PC-9 (cell line): ENCODE data around the gene GATA3. TPM values are rescaled to one million over a fixed set of nuclear protein-coding genes. Genes with fewer than 3 reads are reported as not detected.

ENCODE experiments used
- BruUV-seq: library from RNA; stranded (reverse); fragments of 400-500 nt; replicated peaks from 2 replicates; lab custom pipeline; 2021; lab: Mats Ljungman, UMichigan
- CTCF ChIA-PET: fragments of 300-600 bp; sonication (Branson Sonifier 250); formaldehyde crosslinking; loops from one replicate; lab custom pipeline; 2022; ENCODE audit warnings: antibody characterized with exemption; lab: Charles Lee
- POLR2A ChIA-PET: fragments of 300-600 bp; sonication (Branson Sonifier 250); formaldehyde crosslinking; loops from one replicate; lab custom pipeline; 2022; ENCODE audit warnings: antibody characterized with exemption; ENCODE audit not compliant: unreplicated experiment; lab: Charles Lee
- DNase-seq, 2 experiments: peaks; one replicate each; pipeline versions ENCODE4 v3.0.0 to v3.0.0-alpha.2; 2015 to 2022; ENCODE audit warnings: mixed read lengths in 1 of 2
- H2AFZ ChIP-seq: fragments of 200-600 bp; sonication (generic); 2 replicates; pipeline ENCODE4 v1.8.1; 2017; ENCODE audit warnings: antibody characterized with exemption
- H3F3A ChIP-seq: fragments of 200-600 bp; sonication (generic); 2 replicates; pipeline ENCODE4 v1.8.1; 2017; ENCODE audit warnings: antibody characterized with exemption, mild to moderate bottlenecking, low read depth; ENCODE audit not compliant: insufficient read depth
- H3K27ac ChIP-seq: fragments of 200-600 bp; sonication (generic); 2 replicates; pipeline ENCODE4 v1.6.1; 2016; ENCODE audit warnings: mixed run types
- H3K27me3 ChIP-seq: fragments of 200-600 bp; sonication (generic); 2 replicates; pipeline ENCODE4 v1.6.1; 2016; ENCODE audit warnings: low read depth, mixed run types; ENCODE audit not compliant: insufficient read depth
- H3K36me3 ChIP-seq: fragments of 200-600 bp; sonication (generic); 2 replicates; pipeline ENCODE4 v1.6.1; 2016; ENCODE audit warnings: low read depth, mixed run types
- H3K4me1 ChIP-seq: fragments of 200-600 bp; sonication (generic); replicated peaks from 2 replicates; pipeline ENCODE4 v1.6.1; 2016; ENCODE audit warnings: mixed run types; ENCODE audit not compliant: insufficient read depth
- H3K4me2 ChIP-seq: fragments of 200-600 bp; sonication (generic); 2 replicates; pipeline ENCODE4 v1.6.1; 2017; ENCODE audit warnings: mixed run types
- H3K4me3 ChIP-seq: fragments of 200-600 bp; sonication (generic); 2 replicates; pipeline ENCODE4 v1.6.1; 2016; ENCODE audit warnings: mixed run types
- H3K79me2 ChIP-seq: fragments of 200-600 bp; sonication (generic); 2 replicates; pipeline ENCODE4 v1.6.1; 2017; ENCODE audit warnings: low read depth, mixed run types
- H3K9me2 ChIP-seq: fragments of 200-600 bp; sonication (generic); 2 replicates; pipeline ENCODE4 v1.8.1; 2017; ENCODE audit warnings: mild to moderate bottlenecking; ENCODE audit not compliant: insufficient read depth
- H3K9me3 ChIP-seq: fragments of 200-600 bp; sonication (generic); 2 replicates; pipeline ENCODE4 v1.8.1; 2016; ENCODE audit warnings: low read depth; ENCODE audit not compliant: insufficient read depth
- H4K20me1 ChIP-seq: fragments of 200-600 bp; sonication (generic); 2 replicates; pipeline ENCODE4 v1.8.1; 2017; ENCODE audit not compliant: insufficient read depth
- CTCF ChIP-seq: fragments of 200-600 bp; sonication (generic); conservative IDR thresholded peaks from 2 replicates; pipeline ENCODE4 v1.6.1; 2017; ENCODE audit warnings: mixed run types, antibody characterized with exemption, mild to moderate bottlenecking, moderate library complexity
- EZH2 ChIP-seq: fragments of 200-600 bp; sonication (generic); IDR thresholded peaks from 2 replicates; pipeline ENCODE4 v1.8.0; 2017; ENCODE audit warnings: antibody characterized with exemption, low read depth
- intact Hi-C: fragments of 100-400 bp; cut with micrococcal nuclease; formaldehyde crosslinking; loops from one replicate; pipeline ENCODE4 v1.10.0; 2022; ENCODE audit not compliant: unreplicated experiment
- total RNA-seq: library from RNA; stranded (reverse); gene quantifications from 2 replicates; pipeline ENCODE4 v1.2.3, GENCODE V29; 2021

GATA3 gene
- total RNA-seq, 1 experiment from 2014 or later: 43.6 TPM

DNA sequence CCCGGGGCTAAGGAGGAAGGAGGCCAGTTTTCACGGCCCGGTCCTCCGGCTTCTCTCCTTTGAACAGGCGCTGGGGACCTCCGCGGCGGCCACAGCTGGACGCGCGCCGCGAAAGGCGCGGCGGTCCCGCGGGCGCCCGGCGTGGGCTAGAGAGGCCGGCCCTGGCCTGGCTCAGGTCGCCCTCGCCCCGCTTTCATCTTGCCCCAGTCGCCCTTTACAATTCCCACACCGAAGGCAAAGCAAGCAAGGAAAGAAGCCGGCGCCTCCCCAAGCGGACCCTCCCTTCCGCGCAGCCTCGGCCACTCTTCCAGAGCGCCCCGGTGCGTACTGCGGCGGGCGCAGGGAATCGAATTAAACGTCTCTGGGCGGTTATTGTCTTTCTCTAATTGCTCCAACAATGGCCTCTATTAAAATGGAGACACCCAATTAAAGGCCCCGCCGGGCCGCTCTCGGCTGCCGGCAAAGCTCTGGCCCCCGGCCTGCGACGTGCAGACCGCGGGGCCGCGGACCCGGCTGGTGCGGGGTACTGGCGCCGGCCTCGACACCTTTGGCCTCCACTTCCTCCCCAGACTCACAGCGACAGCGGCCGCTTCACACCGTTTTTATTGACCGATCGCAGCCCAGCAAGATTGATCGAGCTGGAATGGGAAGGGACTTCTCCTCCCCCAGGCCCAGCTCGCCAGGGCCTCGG lies 4.5 kb upstream of the GATA3 start:
- no peak for TF ChIP-seq EZH2
- Histone ChIP-seq H3F3A (no peaks in the 10 kb centered on the region), H3K4me2 (peak overlapping the region; percentile 64), H3K79me2 (peaks cover 11% of the 10 kb centered on the region), H3K36me3 (no peaks in the 10 kb centered on the region), H3K27me3 (no peaks in the 10 kb centered on the region), H2AFZ (no peak overlapping the region), H3K9me3 (no peaks in the 10 kb centered on the region), H3K4me1 (no peaks in the 10 kb centered on the region), H4K20me1 (no peaks in the 10 kb centered on the region), H3K4me3 (peak overlapping the region; percentile 59; the same call in 1 of the 2 replicates), H3K9me2 (no peaks in the 10 kb centered on the region), H3K27ac (peak overlapping the region; percentile 76)
- BruUV-seq: no TSS peak
- intact Hi-C loops: loop anchor here (5.0 to 10.0 kb wide), 6 partner anchors 495 to 1255 kb away; no protein-coding TSS in a partner anchor
- CTCF ChIA-PET: no interaction called here
- no peak for DNase-seq
- POLR2A ChIA-PET: no interaction called here

DNA sequence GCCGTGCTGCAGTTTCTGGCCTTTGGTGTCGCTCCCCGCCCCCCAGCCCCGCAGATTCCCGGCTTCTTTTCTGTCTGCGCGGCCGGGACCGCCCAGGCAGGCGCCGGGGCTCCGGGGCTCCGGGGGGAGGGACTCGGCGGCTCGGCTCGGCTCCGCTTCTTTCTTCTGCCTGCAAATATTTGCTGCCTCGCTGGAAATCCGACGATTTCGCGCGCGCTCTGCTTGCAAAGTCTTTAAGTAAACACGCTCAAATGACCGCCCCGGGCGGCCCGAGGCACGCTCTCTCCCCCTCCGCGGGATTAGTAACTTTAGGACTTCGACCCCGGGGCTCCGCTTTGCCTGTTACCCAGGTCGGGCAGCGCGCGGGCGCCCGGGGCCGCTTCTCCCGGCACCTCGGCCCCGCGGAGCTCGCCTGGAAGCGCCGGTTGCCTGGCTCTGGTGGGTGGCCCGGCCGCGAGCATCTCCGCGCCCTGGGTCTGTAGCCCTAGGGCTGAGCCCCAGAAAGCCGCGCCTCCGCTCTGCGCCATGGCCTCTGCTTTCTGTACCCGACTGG lies 3.9 kb upstream of the GATA3 start:
- Histone ChIP-seq H3K79me2 (peaks cover 17% of the 10 kb centered on the region), H4K20me1 (no peaks in the 10 kb centered on the region), H3K4me2 (peak overlapping the region; percentile 64), H3K27me3 (no peaks in the 10 kb centered on the region), H3K36me3 (no peaks in the 10 kb centered on the region), H3K9me3 (no peaks in the 10 kb centered on the region), H2AFZ (no peak overlapping the region), H3K4me3 (peak overlapping the region; percentile 59; the same call in 1 of the 2 replicates), H3K4me1 (no peaks in the 10 kb centered on the region), H3K27ac (peak overlapping the region; percentile 76), H3K9me2 (no peaks in the 10 kb centered on the region), H3F3A (no peaks in the 10 kb centered on the region)
- BruUV-seq: no TSS peak
- intact Hi-C loops: loop anchor here (5.0 to 10.0 kb wide), 5 partner anchors 494 to 1157 kb away; no protein-coding TSS in a partner anchor
- ChIA-PET POLR2A (interaction anchor here (0.6 kb wide), 1 partner anchor 176 kb away, joined by 3 read pairs; no protein-coding TSS in a partner anchor), CTCF (interaction anchor here (0.6 kb wide), 1 partner anchor 525 kb away, joined by 4 read pairs; no protein-coding TSS in a partner anchor)
- DNase-seq: peak; percentile 52 to 64
- TF ChIP-seq EZH2 (no peak), CTCF (no peak)

GRCh38 chr10:8051109-8051821 lies 3.2 kb upstream of the GATA3 start:
- no TSS peak for BruUV-seq
- peak overlapping the region; percentile 64 for H3K4me2 ChIP-seq
- H3K9me2 ChIP-seq: no peaks in the 10 kb centered on the region
- H4K20me1 ChIP-seq: no peaks in the 10 kb centered on the region
- peak overlapping the region; percentile 50 for H3K4me3 ChIP-seq
- peak overlapping the region; percentile 76; the same call in 1 of the 2 replicates for H3K27ac ChIP-seq
- no peak overlapping the region for H2AFZ ChIP-seq
- H3K27me3 ChIP-seq: no peaks in the 10 kb centered on the region
- DNase-seq: no peak
- peaks cover 23% of the 10 kb centered on the region for H3K79me2 ChIP-seq
- POLR2A ChIA-PET: interaction anchor here (0.6 kb wide), 1 partner anchor 176 kb away, joined by 3 read pairs; no protein-coding TSS in a partner anchor
- no peaks in the 10 kb centered on the region for H3F3A ChIP-seq
- TF ChIP-seq CTCF: no peak
- TF ChIP-seq EZH2: no peak
- no peaks in the 10 kb centered on the region for H3K4me1 ChIP-seq
- CTCF ChIA-PET: interaction anchor here (0.6 kb wide), 1 partner anchor 526 kb away, joined by 4 read pairs; no protein-coding TSS in a partner anchor
- intact Hi-C loops: loop anchor here (5.0 to 10.0 kb wide), 5 partner anchors 494 to 1156 kb away; no protein-coding TSS in a partner anchor
- H3K9me3 ChIP-seq: no peaks in the 10 kb centered on the region
- no peaks in the 10 kb centered on the region for H3K36me3 ChIP-seq
